CD4-positive, alpha-beta T cell (primary cell): ENCODE results near the gene ARRDC2. TPM values are rescaled to one million over a fixed set of nuclear protein-coding genes. Genes with fewer than 3 reads are reported as not detected.

Experiments
- ATAC-seq: fragments of 200-7000 bp; cut with Tn5 transposase; one replicate; pipeline ENCODE4 v1.10.0; 2022; ENCODE audit warnings: mild to moderate bottlenecking; ENCODE audit not compliant: poor library complexity
- CTCF ChIA-PET: fragments of 350-600 bp; sonication (Branson Sonifier 250); formaldehyde crosslinking; loops from one replicate; lab custom pipeline; 2021; ENCODE audit warnings: antibody characterized with exemption, inconsistent platforms; lab: Charles Lee
- POLR2A ChIA-PET: fragments of 350-600 bp; sonication (Branson Sonifier 250); formaldehyde crosslinking; loops from one replicate; lab custom pipeline; 2021; ENCODE audit warnings: antibody characterized with exemption, inconsistent platforms; lab: Charles Lee
- DNase-seq, 14 experiments: peaks; one replicate each; pipeline ENCODE4 v3.0.0-alpha.2; 2013 to 2020; ENCODE audit warnings: mixed read lengths in 2 of 14
- H3K27ac ChIP-seq, 2 donors: one replicate each; pipeline versions ENCODE4 v1.5.1 to v1.7.0; 2013; ENCODE audit warnings: low read length in 2 of 2, low read depth in 1 of 2, mild to moderate bottlenecking in 1 of 2
- H3K27me3 ChIP-seq, 2 experiments: 1 replicate in 1 of 2; 2 replicates in 1 of 2; pipeline versions ENCODE4 v1.6.1 to v1.7.0; 2013; ENCODE audit warnings: low read length in 2 of 2, control low read depth in 1 of 2, mild to moderate bottlenecking in 1 of 2, moderate library complexity in 1 of 2; ENCODE audit not compliant: insufficient read depth in 2 of 2, control insufficient read depth in 1 of 2
- H3K36me3 ChIP-seq: one replicate; pipeline ENCODE4 v1.6.1; 2013; ENCODE audit warnings: low read length, control low read depth; ENCODE audit not compliant: insufficient read depth
- H3K4me1 ChIP-seq: one replicate; pipeline ENCODE4 v1.6.1; 2013; ENCODE audit warnings: low read length, control low read depth; ENCODE audit not compliant: insufficient read depth
- H3K4me3 ChIP-seq: one replicate; pipeline ENCODE4 v1.5.1; 2013; ENCODE audit warnings: mild to moderate bottlenecking, low read length, moderate library complexity
- H3K9me3 ChIP-seq, 2 experiments: 1 replicate in 1 of 2; 2 replicates in 1 of 2; pipeline versions ENCODE4 v1.6.1 to v1.7.0; 2013; ENCODE audit warnings: low read length in 2 of 2, mild to moderate bottlenecking in 2 of 2, control low read depth in 1 of 2, moderate library complexity in 1 of 2; ENCODE audit not compliant: control insufficient read depth in 1 of 2, insufficient read depth in 1 of 2
- H3K27ac Mint-ChIP-seq: one replicate; pipeline ENCODE4 v1.8.0; 2020; ENCODE audit warnings: mixed read lengths
- H3K27me3 Mint-ChIP-seq: one replicate; pipeline ENCODE4 v1.8.0; 2021; ENCODE audit warnings: mixed read lengths
- H3K36me3 Mint-ChIP-seq: one replicate; pipeline ENCODE4 v1.8.0; 2021; ENCODE audit warnings: low read depth, mixed read lengths
- H3K4me1 Mint-ChIP-seq: one replicate; pipeline ENCODE4 v1.8.0; 2021; ENCODE audit warnings: low read depth, mixed read lengths
- H3K4me3 Mint-ChIP-seq: one replicate; pipeline ENCODE4 v1.8.0; 2020; ENCODE audit warnings: mild to moderate bottlenecking, mixed read lengths
- H3K9me3 Mint-ChIP-seq: one replicate; pipeline ENCODE4 v1.8.0; 2020; ENCODE audit warnings: mixed read lengths
- intact Hi-C, 2 experiments: fragments of 100-400 bp; cut with DNase I in 1 of 2; cut with micrococcal nuclease in 1 of 2; formaldehyde crosslinking; loops; one replicate each; pipeline versions ENCODE4 v1.15.1 to v1.9.0; 2023 to 2025; cut with DNase I, micrococcal nuclease
- total RNA-seq, 174 experiments: library from RNA in 2 of 174; stranded (reverse) in 2 of 174; gene quantifications; one replicate each; pipeline ENCODE4 v1.2.3 and lab custom pipeline; 2021 to 2026
- TF ChIP-seq, protein P1 (sequence below): fragments of 200-600 bp; IDR thresholded peaks from one replicate; pipeline ENCODE4 v1.8.0; 2022; ENCODE audit warnings: antibody characterized with exemption, mild to moderate bottlenecking

The ARRDC2 gene
- total RNA-seq, 2 experiments from 2014 or later: 325 to 341 TPM

DNA sequence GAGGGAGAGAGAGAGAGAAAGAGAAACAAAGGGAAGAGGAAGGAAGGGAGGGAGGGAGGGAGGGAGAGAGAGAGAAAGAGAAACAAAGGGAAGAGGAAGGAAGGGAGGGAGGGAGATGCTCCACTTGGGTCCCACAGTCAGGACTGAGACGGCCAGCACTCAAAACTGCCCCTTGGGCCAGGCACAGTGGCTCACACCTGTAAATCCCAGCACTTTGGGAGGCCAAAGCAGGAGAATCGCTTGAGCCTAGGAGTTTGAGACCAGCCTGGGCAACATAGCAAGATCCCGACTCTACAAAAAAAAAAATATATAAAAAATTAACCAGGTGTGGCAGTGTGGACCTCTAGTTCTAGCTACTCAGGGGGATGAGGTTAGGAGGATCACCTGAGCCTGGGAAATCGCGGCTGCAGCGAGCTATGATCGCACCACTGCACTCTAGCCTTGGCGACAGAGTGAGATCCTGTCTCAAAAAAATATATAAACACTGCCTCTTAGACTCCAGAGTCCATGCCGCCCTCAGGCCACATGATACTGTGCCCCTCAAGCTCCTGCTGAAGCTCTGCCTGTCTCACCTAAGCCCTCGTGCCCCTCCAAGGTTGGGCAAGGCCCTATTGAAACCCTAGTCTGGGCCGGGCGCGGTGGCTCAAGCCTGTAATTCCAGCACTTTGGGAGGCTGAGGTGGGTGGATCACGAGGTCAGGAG is 8.4 kb downstream of the ARRDC2 start:
- Mint-ChIP-seq H3K27ac (peak overlapping the region; percentile 79), H3K4me3 (no peak overlapping the region), H3K36me3 (peaks cover 43% of the 10 kb centered on the region), H3K9me3 (no peaks in the 10 kb centered on the region), H3K4me1 (peaks cover 65% of the 10 kb centered on the region), H3K27me3 (no peaks in the 10 kb centered on the region)
- ChIA-PET POLR2A (interaction anchor here (0.9 to 1.9 kb wide), 4 partner anchors 8 to 28 kb away, joined by 3 to 8 read pairs (median 4); partner anchors contain the start of gene ARRDC2), CTCF (interaction anchor here (0.5 to 1.4 kb wide), 3 partner anchors 9 to 71 kb away, joined by 3 to 5 read pairs (median 3); partner anchors contain the start of gene ARRDC2)
- Histone ChIP-seq H3K4me1 (peaks cover 73% of the 10 kb centered on the region), H3K27ac (peak overlapping the region in 1 of 2 donors; percentile 34), H3K27me3 (no peaks in the 10 kb centered on the region), H3K9me3 (no peaks in the 10 kb centered on the region), H3K36me3 (peaks cover 26% of the 10 kb centered on the region), H3K4me3 (no peak overlapping the region)
- TF ChIP-seq, protein P1, sequence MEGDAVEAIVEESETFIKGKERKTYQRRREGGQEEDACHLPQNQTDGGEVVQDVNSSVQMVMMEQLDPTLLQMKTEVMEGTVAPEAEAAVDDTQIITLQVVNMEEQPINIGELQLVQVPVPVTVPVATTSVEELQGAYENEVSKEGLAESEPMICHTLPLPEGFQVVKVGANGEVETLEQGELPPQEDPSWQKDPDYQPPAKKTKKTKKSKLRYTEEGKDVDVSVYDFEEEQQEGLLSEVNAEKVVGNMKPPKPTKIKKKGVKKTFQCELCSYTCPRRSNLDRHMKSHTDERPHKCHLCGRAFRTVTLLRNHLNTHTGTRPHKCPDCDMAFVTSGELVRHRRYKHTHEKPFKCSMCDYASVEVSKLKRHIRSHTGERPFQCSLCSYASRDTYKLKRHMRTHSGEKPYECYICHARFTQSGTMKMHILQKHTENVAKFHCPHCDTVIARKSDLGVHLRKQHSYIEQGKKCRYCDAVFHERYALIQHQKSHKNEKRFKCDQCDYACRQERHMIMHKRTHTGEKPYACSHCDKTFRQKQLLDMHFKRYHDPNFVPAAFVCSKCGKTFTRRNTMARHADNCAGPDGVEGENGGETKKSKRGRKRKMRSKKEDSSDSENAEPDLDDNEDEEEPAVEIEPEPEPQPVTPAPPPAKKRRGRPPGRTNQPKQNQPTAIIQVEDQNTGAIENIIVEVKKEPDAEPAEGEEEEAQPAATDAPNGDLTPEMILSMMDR: no peak
- DNase-seq (peak in 3 of 14 experiments; percentile 36 to 47 (median 44)), ATAC-seq (no peak)
- intact Hi-C loops: no loop called here

DNA sequence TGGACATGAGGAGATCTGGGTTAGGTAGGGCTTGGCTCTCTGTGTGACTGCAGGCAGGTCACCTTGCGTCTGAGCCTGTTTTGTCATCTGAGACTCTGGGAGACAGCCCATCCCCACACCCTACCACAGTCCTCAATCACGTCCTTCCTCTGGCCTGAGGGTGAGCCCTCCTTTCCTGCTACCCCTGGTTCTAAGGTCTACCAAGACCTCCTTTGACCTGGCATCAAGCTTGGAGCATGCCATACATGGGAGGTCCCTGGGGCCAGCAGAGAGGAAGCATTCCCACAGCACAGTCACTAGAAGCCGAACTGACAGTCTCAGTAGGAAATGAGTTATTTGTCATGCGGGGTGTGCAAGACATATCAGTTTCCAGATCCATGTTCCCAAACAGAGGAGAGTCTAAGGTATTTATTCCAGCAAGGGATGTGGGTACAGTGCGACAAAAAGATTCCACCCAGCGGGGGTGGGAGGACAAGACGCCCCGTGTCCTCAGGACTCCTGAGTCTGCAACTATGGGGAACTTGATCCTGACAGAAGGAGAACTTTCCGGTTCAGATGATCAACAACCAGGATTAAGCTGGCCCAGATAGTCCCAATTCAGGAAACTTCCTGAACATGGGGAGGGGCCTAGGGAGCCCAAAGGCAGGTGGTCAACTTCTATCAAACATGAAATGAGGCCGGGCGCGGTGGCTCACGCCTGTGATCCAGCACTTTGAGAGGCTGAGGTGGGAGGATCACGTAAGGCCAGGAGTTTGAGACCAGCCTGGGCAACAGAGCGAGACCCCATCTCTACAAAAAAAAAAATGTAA is 9.5 kb downstream of the ARRDC2 start:
- H3K36me3 ChIP-seq: peaks cover 21% of the 10 kb centered on the region
- H3K36me3 Mint-ChIP-seq: peaks cover 32% of the 10 kb centered on the region
- H3K27me3 Mint-ChIP-seq: no peaks in the 10 kb centered on the region
- no peak for ATAC-seq
- no peaks in the 10 kb centered on the region for H3K9me3 Mint-ChIP-seq
- H3K4me3 ChIP-seq: no peak overlapping the region
- peak overlapping the region; percentile 23 for H3K4me3 Mint-ChIP-seq
- no peaks in the 10 kb centered on the region for H3K9me3 ChIP-seq
- no peak overlapping the region for H3K27ac ChIP-seq
- no peaks in the 10 kb centered on the region for H3K27me3 ChIP-seq
- H3K4me1 Mint-ChIP-seq: peaks cover 75% of the 10 kb centered on the region
- POLR2A ChIA-PET: interaction anchor here (2.9 kb wide), 1 partner anchor 9 kb away, joined by 13 read pairs; the partner anchor contains the start of gene ARRDC2
- H3K27ac Mint-ChIP-seq: peak overlapping the region; percentile 79
- CTCF ChIA-PET: interaction anchor here (1.4 to 2.1 kb wide), 2 partner anchors 10 kb away, joined by 3 to 7 read pairs; partner anchors contain the start of gene ARRDC2
- peak in 3 of 14 experiments; percentile 31 to 34 (median 31) for DNase-seq
- intact Hi-C loops: no loop called here
- TF ChIP-seq, protein P1: no peak
- H3K4me1 ChIP-seq: peaks cover 81% of the 10 kb centered on the region
